NCI-H774 (cell line): ENCODE measurements around the gene CTXND1.

Experiments used
- DNase-seq: peaks from one replicate; lab custom pipeline; 2025; lab: John Stamatoyannopoulos, UW

CTXND1 gene

DNA sequence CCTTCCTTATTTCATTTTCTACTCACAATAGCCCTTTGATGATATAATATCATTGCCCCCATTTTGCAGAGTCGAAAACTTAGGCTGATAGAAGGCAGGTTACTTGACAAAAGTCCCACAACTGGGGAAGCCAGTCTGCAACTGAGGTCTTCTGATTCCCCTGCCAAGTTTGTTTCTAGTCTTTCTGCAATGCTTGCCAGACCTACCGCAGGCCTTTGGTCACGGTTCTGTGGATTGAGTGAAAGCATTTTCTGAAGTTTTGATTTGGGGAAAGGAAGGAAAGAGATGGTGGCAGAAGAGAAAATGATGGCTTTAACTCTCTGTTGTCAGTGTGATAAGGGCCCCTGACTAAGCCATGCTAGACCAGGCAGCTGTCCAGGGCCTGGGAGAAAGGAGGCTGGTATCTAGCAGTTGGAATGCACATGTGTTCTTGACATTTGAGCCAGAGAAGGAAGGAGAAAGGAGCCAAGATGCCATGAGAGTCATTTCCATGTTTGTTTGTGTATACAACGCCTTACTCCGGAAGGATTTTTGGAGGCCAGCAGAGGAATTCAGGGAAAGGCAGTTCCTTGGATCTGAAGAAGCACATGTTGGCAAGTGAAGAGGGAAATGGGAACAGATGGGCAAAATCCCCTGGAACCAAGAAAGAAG lies 69.3 kb downstream of the CTXND1 start:
- DNase-seq, result no peak

DNA sequence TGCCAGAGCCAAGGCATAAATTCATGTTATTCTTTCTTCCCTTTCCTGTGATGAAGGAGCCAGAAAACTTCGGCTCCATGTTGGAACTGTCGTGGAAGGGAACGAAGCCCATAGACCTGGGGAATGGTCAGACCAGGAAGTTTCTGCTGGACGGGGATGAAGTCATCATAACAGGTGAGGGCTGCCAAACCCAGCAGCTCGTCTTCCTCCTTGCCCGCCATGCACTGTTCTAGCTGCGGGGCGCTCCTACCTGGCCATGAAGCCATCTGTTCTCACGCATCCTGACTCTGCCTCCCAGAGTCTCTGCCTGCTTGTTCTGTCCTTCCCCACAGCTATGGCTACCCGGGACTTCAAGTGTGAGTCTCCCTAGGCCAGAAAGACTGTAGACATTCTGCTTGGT lies 71.0 kb downstream of the CTXND1 start:
- DNase-seq, result no peak

DNA sequence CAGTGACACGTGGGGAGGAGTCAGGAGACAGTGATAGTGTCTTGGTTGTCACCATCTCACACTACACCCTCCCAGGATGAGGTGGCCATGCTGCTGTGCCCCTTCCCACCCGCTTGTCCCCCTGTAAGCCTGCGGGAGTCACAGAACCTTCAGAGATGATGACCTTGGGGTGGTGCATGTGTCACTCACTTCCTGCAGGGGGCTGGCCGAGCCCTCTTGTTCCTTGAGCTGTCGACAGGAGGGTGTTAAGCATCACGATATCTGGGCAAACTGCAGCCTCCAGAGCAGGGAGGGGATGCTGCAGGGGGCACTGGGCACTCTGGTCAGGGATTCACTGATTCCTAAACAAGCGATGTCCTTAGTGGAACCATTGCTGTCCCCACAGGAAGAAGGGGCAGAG lies 71.5 kb downstream of the CTXND1 start:
- DNase-seq, result no peak

DNA sequence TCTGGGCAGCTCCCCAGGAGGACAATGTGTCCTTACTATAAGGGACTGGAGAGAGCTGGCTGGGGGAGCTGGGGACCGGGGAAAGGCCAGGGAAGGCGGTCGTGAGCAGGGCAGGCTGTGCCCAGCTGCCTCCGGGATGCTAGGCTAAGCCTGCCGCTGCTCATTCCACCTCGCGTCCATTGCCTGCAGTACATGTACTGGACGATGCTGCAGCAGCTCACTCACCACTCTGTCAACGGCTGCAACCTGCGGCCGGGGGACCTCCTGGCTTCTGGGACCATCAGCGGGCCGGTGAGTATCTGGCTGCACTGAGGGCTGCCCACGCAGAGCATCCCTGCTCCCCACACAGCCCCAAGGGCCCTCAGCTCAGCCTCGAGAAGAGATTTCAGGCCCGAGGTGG lies 72.1 kb downstream of the CTXND1 start:
- DNase-seq, result no peak

DNA sequence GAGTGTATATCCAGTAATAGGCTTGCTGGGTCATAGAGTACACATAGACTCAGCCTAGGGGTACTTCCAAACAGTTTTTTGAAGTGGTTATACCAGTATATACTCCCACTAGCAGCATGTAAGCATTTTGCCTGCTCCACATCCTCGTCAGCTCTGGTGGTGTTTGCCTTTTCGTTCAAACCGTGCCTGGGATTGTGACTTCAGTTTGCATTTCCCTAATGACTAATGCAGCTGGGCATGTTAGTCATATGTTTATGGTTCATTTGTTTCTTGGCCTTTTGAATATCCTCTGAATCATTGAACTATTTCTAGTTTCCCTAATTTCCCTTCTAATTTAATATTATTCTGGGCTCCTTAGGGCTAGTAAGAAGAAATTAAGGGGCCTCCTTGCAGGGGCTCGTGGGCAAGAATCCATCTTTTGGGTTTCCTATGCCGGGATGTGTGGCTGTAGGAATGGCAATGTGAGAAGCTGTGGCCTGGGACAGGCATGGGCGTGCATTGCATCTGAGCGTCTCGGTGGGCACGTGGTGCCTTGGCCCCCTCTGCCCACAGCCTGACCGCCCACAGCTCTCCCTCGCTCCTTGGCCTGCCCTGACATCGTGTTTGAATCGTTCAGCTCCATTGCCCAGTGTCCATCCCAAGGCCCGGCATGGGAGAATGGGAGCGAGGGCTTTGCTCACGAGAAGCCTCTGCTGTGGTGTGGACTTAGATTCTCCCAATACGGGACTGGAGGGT lies 72.8 kb downstream of the CTXND1 start:
- DNase-seq, result no peak

DNA sequence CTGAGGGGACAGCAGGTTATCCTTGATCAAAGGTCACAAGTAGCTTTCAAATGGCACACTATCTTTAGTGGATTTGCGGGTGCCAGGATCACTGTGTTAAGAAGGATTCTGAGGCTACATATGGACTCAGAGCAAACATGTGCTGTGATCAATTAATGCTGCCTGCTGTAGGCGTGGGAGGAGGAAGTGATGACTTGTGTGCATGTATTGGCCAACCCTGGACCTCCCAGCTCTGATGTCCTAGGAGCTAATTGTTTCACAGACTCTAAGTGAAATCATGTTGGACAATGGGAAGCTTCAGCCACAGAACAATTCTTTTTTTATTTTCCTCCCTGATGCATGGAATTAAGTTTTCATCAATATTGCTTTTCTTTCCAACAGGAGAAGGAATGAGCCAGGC lies 74.9 kb downstream of the CTXND1 start:
- DNase-seq, result no peak

DNA sequence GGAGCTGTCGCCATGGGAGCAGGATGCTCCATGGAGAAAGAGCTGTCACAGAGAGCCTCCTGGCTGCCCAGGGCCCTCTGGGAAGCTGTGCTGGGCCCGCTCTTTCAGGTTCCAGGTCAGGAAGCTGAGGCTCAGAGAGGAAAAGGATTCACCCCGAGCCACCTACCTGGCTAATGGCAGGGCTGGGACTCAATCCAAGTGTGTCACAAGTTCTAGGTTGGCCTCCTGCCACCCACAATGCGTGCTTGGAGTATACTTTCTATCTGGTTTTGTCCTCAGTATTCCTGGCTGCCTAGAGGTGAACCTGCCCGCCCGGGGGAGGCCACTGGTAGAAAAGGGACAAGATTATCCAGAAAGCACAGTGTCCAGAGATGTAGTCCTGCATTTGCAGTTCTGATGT lies 75.6 kb downstream of the CTXND1 start:
- DNase-seq, result no peak

DNA sequence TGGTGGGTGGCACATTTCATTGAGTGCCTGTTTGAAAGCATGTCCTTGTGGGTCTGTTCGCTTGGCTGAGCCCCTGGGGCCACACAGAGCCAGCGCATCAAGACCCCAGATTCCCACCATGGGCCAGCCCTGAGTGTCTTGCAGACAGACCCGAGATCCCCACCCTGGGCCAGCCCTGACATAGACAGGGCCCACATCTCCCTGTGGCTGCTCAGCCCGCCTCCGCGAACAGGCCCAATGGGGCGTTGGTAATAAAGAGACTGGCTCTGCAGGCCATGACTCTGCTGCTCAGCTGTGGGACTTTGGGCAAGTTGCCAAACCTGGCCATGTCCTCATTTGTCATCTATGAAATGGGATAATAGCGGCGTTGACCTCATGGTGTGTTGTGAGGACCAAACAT lies 76.6 kb downstream of the CTXND1 start:
- no peak for DNase-seq

DNA sequence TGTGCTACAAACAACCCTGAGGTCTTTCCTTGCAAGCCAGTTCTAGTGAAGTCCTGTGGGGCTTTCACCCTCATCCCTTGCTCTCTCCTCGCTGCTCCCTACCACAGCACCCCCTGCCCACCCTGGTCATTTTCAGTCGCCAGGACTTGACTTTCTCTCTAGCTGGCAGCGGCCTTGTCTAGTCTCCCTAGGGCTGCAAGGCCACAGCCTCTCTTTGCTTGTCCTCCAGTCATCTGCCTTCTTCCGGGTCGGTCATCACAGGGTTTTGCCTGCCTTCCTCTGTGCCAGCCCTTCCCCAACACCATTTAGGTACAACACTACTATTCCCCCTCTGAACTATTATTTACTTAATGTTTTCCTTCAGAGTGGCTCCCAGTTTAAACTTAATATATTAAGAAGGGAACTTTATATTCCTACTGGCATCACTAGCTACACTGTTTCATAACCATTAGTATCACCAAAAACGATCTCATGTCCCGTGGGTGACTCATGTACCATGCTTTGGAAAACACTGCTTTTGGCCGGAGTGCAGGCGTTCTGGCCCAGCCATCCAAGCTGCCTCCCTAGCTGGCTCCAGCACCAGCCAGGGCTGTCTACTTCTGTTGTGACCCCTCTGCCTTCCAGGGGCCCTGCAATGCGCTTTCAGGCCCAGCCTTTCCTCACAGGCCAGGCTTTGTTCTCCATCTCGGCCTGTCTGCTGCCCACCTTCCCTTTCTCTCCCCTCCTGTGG lies 77.8 kb downstream of the CTXND1 start:
- no peak for DNase-seq

DNA sequence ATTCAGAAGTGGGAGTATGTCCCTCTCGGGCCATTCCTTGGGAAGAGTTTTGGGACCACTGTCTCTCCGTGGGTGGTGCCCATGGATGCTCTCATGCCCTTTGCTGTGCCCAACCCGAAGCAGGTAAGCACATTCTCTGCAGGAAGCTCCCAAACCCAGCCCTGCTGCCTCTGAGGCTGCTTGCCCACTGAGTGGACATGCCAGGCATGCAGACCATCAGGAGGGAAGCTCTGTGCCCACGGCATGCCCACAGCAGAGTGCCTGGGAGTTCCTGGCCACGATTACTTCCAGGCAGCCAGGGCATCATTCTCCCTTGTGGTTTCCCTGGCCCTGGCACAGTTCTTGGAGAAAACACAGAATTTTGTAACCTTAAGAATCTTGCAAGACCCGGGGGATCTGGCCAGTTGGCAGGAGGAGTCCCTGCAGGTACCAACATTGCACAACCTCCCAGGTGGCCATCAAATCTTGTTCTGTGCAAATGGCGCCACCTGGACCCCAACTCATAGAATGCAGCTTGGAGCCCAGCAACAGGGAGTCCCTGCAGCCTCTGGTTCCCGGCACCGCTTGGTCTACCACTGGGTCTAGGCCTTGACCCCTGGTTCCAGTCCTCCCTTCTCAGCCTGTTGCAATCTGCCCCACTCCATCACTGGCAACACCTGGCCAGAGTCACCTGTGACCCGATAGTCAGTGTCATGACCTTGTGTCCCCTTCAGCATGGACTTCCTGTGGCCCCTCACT lies 78.8 kb downstream of the CTXND1 start:
- peak; percentile 29 for DNase-seq

DNA sequence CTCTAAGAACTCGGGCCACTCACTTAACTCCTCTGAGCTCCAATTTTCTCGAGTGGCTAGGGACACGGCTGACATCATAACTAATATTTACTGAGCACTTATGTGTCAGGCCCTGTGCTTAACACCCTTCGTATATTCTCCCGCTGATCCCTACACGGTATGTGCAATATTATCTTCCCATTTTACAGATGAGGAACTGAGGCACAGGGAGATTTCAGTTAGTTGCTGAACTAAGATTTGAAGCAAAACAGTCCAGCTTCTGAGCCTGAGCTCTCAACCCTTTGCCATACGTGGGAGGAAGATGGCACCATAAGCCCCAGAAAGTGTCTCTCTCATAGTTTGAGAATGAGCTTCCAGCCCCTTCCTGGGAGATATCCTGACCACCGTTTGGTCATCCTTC lies 79.6 kb downstream of the CTXND1 start:
- DNase-seq, result no peak

DNA sequence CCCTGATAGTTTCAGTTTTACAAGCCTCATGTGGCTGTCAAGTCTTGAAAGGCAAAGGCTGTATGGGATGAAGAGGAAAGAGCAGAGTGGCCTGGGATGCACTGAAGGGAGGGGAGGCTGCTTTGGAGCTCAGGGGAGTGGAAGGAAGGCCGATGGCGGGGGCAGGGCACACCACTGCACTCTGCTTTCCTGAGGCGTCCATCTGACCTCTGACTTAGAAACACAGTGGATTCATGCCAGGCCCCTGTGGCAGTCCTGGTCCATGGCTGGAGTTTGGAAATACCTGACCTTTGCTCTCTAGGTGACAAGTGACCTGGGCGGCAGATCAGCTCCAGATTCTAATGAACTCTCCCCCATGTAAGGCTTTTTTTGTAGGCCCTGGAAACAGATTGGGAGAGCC lies 80.2 kb downstream of the CTXND1 start:
- no peak for DNase-seq

DNA sequence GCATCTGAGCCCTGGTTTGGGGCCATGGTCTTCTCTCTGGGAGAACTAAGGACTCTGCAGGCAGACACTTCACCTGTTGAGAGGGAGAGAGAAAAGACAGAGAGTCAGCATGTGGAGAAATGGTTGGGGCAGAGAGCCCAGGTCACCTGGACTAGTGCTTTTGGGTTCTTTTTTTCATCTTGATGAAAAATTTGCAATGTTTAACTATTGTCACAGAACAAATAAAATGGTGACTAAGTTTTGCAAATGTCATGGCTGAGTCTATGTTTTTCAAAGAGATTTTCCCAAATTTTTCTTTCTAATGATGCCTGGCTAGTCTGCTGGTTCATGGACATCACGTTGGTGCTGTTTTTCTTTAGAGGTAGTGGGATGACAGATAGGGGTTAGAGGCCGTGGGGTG lies 81.4 kb downstream of the CTXND1 start:
- DNase-seq, result no peak

DNA sequence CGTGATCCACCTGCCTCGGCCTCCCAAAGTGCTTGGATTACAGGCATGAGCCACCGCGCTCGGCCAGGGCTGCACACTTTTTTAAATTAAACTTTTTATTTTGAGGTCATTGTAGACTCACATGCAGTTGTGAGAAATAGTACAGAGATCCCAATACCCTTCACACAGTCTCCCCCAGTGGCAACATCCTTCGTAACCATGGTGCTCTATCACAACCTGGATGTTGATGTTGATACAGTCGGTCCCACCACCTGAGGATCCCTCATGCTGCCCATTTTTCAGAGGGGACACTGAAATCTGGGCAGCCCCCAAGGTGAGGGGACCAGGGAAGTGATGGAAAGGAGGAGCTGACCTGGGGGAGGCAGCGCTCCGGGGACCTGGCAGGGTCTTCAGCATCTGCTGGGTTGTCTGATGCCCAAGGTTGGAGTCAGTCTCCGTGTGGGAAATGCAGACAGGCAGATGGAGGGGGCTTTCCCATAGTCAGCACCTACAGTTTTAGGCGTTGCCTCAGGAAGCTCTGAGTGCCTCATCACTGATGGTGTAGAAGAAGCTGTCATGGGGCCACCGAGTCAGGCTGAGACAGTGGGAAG lies 82.2 kb downstream of the CTXND1 start:
- no peak for DNase-seq

DNA sequence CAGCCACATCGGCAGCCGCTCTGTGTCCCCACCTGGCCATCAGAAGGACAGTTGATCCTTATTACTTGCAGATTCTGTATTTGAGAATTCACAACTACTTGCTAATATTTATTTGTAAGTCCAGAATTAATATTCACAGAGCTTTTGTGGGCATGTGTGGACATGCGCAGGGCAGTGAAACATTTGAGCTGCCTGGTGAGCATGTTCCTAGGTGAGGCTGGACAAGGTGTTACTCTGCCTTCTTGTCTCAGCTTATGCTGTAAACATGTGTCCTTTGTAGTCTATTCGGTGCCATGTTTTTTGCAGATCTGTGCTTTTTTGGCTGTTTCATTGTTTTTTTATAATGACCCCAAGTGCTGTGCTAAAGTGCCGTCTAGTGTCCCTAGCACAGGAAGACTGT lies 83.6 kb downstream of the CTXND1 start:
- no peak for DNase-seq

DNA sequence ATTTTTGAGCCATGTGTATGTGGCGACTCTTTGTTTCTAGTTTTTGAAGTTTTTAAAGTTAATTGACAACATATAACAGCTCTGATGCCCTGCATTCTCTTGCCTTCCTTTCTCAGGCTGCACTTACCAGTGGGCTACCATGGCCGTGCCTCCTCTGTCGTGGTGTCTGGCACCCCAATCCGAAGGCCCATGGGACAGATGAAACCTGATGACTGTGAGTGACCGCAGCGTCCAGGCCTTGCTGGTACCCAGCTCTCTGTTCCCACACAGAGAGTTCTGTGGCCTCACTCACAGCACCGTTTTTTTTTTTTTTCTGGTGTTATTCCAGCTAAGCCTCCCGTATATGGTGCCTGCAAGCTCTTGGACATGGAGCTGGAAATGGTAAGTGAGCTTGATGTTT lies 84.1 kb downstream of the CTXND1 start:
- DNase-seq, result no peak

DNA sequence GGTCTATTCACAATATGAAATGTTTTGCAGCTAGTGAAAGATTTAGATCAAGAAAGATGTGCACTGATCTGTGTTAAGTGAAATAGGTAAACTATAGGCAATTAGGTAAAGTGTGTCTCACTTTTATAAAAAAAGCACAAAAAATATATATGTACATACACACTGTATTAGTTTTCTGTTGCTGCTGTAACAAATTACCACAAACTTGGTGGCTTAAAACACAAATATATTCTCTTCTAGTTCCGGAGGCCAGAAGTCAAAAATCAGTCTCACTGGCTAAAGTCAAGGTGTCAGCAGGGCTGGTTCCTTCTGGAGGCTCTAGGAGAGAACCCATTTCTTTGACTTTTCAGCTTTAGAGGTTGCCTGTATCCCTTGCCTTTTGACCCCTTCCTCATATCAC lies 88.1 kb downstream of the CTXND1 start:
- DNase-seq, result no peak

DNA sequence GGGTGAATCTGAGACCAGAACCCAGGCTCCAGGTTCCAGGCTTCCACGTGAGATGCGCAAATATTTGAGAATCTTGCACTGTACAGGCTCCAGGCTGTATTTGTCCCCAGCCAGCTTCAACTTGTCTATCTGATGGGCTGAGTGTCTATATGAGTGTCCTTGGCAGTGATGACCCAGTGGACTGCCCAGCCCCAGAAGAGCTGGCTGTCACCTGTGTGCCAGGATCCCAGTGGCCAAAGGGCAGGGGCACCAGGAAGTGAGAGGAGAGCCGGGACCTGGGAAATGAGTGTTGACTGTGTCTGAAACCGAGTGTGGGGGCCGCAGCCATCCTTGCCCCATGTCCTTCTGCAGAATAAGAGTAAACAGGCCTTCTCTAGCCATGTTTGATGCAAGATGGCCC lies 88.8 kb downstream of the CTXND1 start:
- DNase-seq, result no peak

DNA sequence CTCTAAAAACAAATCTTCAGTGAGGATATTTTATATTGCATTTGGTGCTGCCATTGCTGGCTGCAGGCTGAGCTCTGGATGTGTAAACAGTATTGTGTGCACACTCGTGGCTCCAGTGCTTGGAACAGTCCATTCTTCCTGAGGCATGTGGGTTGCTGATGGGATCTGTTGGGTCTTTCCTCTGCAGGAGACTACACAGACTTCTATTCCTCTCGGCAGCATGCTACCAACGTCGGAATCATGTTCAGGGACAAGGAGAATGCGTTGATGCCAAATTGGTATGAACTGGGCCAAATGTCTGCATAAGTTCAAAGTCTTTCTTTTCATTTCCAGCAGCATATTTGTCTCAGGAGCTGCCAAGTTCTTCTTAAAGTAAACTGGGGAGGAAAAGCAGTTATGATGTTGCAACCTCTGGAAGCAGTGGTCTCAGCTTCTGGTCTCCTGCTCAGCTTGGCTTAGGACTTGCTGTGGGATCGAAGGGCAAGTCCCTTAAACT lies 89.9 kb downstream of the CTXND1 start:
- DNase-seq, result no peak

DNA sequence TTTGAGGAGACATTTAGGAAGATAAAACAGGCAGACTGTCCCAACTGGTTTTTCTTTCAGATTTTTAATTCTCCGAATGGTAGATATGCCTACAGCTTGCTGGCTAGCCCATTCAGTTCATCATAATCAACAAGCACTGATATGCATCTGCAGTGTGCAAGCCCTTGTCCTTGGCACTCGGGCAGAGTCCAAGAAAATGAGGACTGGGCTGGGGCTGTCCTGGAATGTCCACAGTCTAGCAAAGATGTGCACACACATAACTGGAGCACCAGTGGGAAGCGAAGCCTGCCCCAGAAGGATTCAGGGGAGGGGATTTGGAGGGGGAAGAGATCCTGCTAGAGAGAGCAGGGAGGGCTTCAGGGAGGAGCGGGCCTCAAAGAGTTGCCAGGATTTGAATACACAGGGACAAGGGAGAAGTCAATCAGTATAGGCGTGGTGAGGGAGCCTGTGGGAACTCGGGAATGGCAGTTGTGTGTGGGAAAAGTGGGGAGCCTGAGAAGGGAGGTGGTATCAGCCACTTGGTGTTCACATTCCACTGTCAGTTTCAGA lies 90.5 kb downstream of the CTXND1 start:
- DNase-seq, result no peak

DNA sequence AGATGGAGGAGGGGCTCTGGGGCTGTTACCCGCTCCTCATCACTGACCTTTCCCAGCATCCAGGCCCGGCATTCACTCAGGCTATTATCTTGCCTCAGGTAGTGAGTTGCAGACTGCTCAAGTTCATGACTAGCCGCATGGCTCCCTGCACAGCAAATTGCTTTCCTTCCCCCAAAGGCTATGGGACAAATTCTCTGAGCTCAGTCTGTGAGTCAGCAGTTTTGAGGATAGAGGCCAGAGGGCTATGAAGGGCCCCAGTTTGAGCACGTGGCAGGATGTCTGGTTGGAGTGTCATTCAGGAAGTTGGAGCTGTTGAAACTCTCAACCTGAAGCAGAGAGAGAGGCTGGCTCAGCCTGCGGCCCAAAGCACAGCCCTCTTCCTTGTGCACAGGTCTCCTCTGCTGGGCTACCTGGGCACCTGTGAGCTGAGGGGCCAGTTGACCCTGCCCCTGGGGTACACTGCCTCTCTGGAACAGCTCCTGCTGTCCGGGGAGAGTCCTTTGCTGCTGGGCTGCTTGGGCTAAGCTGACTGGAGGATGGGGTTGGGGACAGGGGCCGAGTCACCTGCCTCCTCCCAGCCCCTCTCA lies 91.3 kb downstream of the CTXND1 start:
- no peak for DNase-seq
